K562 (cell line): ENCODE data around the gene CACNB1. TPM values are rescaled to one million over a fixed set of nuclear protein-coding genes. Genes with fewer than 3 reads are reported as not detected.

Experiments
- AFF1 ChIP-seq, 2 experiments: fragments of 450-650 bp; IDR thresholded peaks; 2 replicates each; pipeline ENCODE4 v1.6.1; 2018; ENCODE audit warnings: mild to moderate bottlenecking in 2 of 2, low read depth in 1 of 2; ENCODE audit not compliant: partially characterized antibody in 2 of 2
- CXXC5 ChIP-seq: fragments of 250-450 bp; sonication (Bioruptor Pico); IDR thresholded peaks from 2 replicates; pipeline ENCODE4 v1.8.0; 2022; ENCODE audit warnings: inconsistent platforms, mild to moderate bottlenecking, moderate library complexity
- GATAD2B ChIP-seq: fragments of 450-650 bp; IDR thresholded peaks from 2 replicates; pipeline ENCODE4 v1.6.1; 2017; ENCODE audit warnings: mild to moderate bottlenecking, borderline replicate concordance
- LCOR ChIP-seq: sonication (generic); formaldehyde crosslinking; IDR thresholded peaks from 2 replicates; pipeline ENCODE4 v1.8.0; 2022; ENCODE audit warnings: mild to moderate bottlenecking, missing genetic modification reagents
- NFIC ChIP-seq: fragments of 450-650 bp; IDR thresholded peaks from 2 replicates; pipeline ENCODE4 v1.6.1; 2017; ENCODE audit warnings: mild to moderate bottlenecking, inconsistent platforms
- NFIX ChIP-seq: fragments of 250-450 bp; sonication (Bioruptor Pico); IDR thresholded peaks from 2 replicates; pipeline ENCODE4 v1.4.0; 2020; ENCODE audit warnings: low read depth, mild to moderate bottlenecking, moderate library complexity
- NRF1 ChIP-seq, 2 experiments: fragments of 450-650 bp; IDR thresholded peaks in 1 of 2; conservative IDR thresholded peaks in 1 of 2; 2 replicates each; pipeline ENCODE4 v1.6.1; 2014; ENCODE audit warnings: mild to moderate bottlenecking in 2 of 2
- POLR2AphosphoS5 ChIP-seq: IDR thresholded peaks from 2 replicates; pipeline ENCODE4 v1.6.1; 2011; ENCODE audit warnings: mild to moderate bottlenecking, low read depth, low read length, moderate library complexity; ENCODE audit not compliant: control insufficient read depth, insufficient read depth
- POLR2H ChIP-seq: IDR thresholded peaks from 2 replicates; pipeline ENCODE4 v1.6.1; 2016; ENCODE audit warnings: missing genetic modification characterization, low read depth, mild to moderate bottlenecking, control low read depth, missing compliant biosample characterization, moderate library complexity
- RBM15 ChIP-seq: fragments of 200-400 bp; formaldehyde crosslinking; IDR thresholded peaks from 2 replicates; pipeline ENCODE4 v1.6.1; 2018; ENCODE audit warnings: mild to moderate bottlenecking, low read length, moderate library complexity; ENCODE audit not compliant: insufficient read depth
- RBM22 ChIP-seq: fragments of 200-400 bp; formaldehyde crosslinking; IDR thresholded peaks from 2 replicates; pipeline ENCODE4 v1.6.1; 2018; ENCODE audit warnings: low read length, low read depth; ENCODE audit not compliant: poor library complexity, severe bottlenecking
- SMAD2 ChIP-seq: fragments of 150-350 bp; IDR thresholded peaks from 2 replicates; pipeline ENCODE4 v1.6.1; 2014; ENCODE audit warnings: low read depth, mild to moderate bottlenecking, low read length
- SPI1 ChIP-seq: IDR thresholded peaks from 2 replicates; pipeline ENCODE4 v1.6.1; 2011; ENCODE audit warnings: low read depth, low read length, control low read depth, borderline replicate concordance
- SUPT5H ChIP-seq: fragments of 450-650 bp; IDR thresholded peaks from 2 replicates; pipeline ENCODE4 v1.6.1; 2016
- TBP ChIP-seq: optimal IDR thresholded peaks from 2 replicates; pipeline ENCODE3; 2011; ENCODE audit warnings: low read depth, low read length, improper control_type of control experiment
- XRCC4 ChIP-seq: IDR thresholded peaks from one replicate; pipeline ENCODE4 v1.6.1; 2011; ENCODE audit not compliant: insufficient read depth, insufficient read length; ENCODE audit errors: extremely low read depth
- ZNF3 ChIP-seq: fragments of 250-450 bp; sonication (Bioruptor Pico); IDR thresholded peaks from 2 replicates; pipeline ENCODE4 v1.5.0; 2021; ENCODE audit warnings: mild to moderate bottlenecking, moderate library complexity
- ZNF561 ChIP-seq: fragments of 450-650 bp; formaldehyde crosslinking; conservative IDR thresholded peaks from 2 replicates; pipeline ENCODE4 v1.4.0; 2020; ENCODE audit warnings: mild to moderate bottlenecking, moderate library complexity
- ZNF766 ChIP-seq: fragments of 200-800 bp; sonication (Bioruptor generic); conservative IDR thresholded peaks from 2 replicates; pipeline ENCODE4 v1.6.1; 2016; ENCODE audit warnings: missing genetic modification characterization, missing compliant biosample characterization
- polyA plus RNA-seq, 8 experiments: library from polyadenylated mRNA; depleted of rRNA in 4 of 8; stranded (reverse) in 5 of 8; unstranded in 3 of 8; fragments of >200 nt; fragmentation: Nextera tagmentation in 2 of 8; fragmentation: Illumina TruSeq in 1 of 8; extraction: Ambion mirVana in 2 of 8; extraction: Trizol in 1 of 8; gene quantifications; 2 replicates each; pipeline versions ENCODE4 v1.2.1 to v1.2.3, GENCODE V29; 2011 to 2014; ENCODE audit warnings: inconsistent platforms in 1 of 8, missing spikeins in 1 of 8
- total RNA-seq, 7 experiments: library from RNA; depleted of rRNA in 6 of 7; stranded (reverse); fragments of >200 nt in 6 of 7; fragmentation: Illumina TruSeq in 2 of 7; extraction: Trizol in 2 of 7; gene quantifications; 2 replicates each; pipeline versions ENCODE4 v1.2.1 to v1.2.3, GENCODE V29; 2011 to 2021; ENCODE audit warnings: low replicate concordance in 1 of 7
- TF ChIP-seq, protein P1 (sequence below), 3 experiments: IDR thresholded peaks in 2 of 3; conservative IDR thresholded peaks in 1 of 3; 2 replicates each; pipeline ENCODE4 v1.5.1; 2011 to 2012; ENCODE audit warnings: low read length in 3 of 3, mild to moderate bottlenecking in 3 of 3, control low read depth in 2 of 3, improper control_type of control experiment in 1 of 3, inconsistent platforms in 1 of 3, low read depth in 1 of 3, mixed read lengths in 1 of 3, moderate library complexity in 1 of 3; ENCODE audit not compliant: insufficient read depth in 2 of 3
- TF ChIP-seq, protein P2 (sequence below), 2 experiments: IDR thresholded peaks; 2 replicates each; pipeline ENCODE4 v1.6.1; 2012; ENCODE audit warnings: improper control_type of control experiment in 2 of 2, low read depth in 2 of 2, low read length in 2 of 2, borderline replicate concordance in 1 of 2

Gene CACNB1
- total and polyA plus RNA-seq, 9 of the 15 experiments (the other 6 are each of a cell fraction or from before 2014, with no cell fraction given), result 0.08 to 7.4 (median 3.0) TPM

GRCh38 chr17:39153599-39154051 is 43.8 kb downstream of the CACNB1 start (continued):
- TF ChIP-seq LCOR (CRISPR knock-in tag) (no peak), NFIX (CRISPR knock-in tag) (no peak), NFIC (peak; percentile 74), SUPT5H (no peak), RBM22 (no peak), RBM15 (no peak), POLR2AphosphoS5 (no peak), XRCC4 (no peak), CXXC5 (peak; percentile 18), ZNF561 (CRISPR knock-in tag) (no peak), TBP (peak; percentile 100), AFF1 (IDR thresholded peaks at IDR 0.05; ENCODE audit: low read depth in 1 of 2, partially characterized antibody in 2 of 2) (peak in 1 of 2 experiments; percentile 74), GATAD2B (peak; percentile 49; the same call in 1 of the 2 replicates), ZNF3 (CRISPR knock-in tag) (no peak), NRF1 (conservative IDR thresholded peaks at IDR 0.05 in 1 of 2, IDR thresholded peaks at IDR 0.05 in 1 of 2) (peak; percentile 83 to 85), SPI1 (peak; percentile 83), POLR2H (tag) (peak; percentile 99; the same call in 1 of the 2 replicates), SMAD2 (no peak), ZNF766 (CRISPR knock-in tag) (0 out of 2 replicates have a peak, but pooled peaks have one; percentile 22)
- TF ChIP-seq, protein P1, sequence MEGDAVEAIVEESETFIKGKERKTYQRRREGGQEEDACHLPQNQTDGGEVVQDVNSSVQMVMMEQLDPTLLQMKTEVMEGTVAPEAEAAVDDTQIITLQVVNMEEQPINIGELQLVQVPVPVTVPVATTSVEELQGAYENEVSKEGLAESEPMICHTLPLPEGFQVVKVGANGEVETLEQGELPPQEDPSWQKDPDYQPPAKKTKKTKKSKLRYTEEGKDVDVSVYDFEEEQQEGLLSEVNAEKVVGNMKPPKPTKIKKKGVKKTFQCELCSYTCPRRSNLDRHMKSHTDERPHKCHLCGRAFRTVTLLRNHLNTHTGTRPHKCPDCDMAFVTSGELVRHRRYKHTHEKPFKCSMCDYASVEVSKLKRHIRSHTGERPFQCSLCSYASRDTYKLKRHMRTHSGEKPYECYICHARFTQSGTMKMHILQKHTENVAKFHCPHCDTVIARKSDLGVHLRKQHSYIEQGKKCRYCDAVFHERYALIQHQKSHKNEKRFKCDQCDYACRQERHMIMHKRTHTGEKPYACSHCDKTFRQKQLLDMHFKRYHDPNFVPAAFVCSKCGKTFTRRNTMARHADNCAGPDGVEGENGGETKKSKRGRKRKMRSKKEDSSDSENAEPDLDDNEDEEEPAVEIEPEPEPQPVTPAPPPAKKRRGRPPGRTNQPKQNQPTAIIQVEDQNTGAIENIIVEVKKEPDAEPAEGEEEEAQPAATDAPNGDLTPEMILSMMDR (IDR thresholded peaks at IDR 0.05 in 2 of 3, conservative IDR thresholded peaks at IDR 0.05 in 1 of 3; ENCODE audit: insufficient read depth in 2 of 3, low read depth in 1 of 3, low read length in 3 of 3), result 0 out of 6 replicates have a peak, but pooled peaks of 1 of the 3 experiments have one; percentile 6
- TF ChIP-seq, protein P2, sequence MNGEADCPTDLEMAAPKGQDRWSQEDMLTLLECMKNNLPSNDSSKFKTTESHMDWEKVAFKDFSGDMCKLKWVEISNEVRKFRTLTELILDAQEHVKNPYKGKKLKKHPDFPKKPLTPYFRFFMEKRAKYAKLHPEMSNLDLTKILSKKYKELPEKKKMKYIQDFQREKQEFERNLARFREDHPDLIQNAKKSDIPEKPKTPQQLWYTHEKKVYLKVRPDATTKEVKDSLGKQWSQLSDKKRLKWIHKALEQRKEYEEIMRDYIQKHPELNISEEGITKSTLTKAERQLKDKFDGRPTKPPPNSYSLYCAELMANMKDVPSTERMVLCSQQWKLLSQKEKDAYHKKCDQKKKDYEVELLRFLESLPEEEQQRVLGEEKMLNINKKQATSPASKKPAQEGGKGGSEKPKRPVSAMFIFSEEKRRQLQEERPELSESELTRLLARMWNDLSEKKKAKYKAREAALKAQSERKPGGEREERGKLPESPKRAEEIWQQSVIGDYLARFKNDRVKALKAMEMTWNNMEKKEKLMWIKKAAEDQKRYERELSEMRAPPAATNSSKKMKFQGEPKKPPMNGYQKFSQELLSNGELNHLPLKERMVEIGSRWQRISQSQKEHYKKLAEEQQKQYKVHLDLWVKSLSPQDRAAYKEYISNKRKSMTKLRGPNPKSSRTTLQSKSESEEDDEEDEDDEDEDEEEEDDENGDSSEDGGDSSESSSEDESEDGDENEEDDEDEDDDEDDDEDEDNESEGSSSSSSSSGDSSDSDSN (IDR thresholded peaks at IDR 0.05; ENCODE audit: borderline replicate concordance in 1 of 2, low read depth in 2 of 2, low read length in 2 of 2), result 0 out of 4 replicates have a peak, but pooled peaks of 1 of the 2 experiments have one; percentile 50
